Karpas-422 (cell line): ENCODE measurements around the gene TMEM52. TPM values are rescaled to one million over a fixed set of nuclear protein-coding genes. Genes with fewer than 3 reads are reported as not detected.

ENCODE experiments used
- DNase-seq: peaks from one replicate; pipeline ENCODE4 v3.0.0-alpha.2; 2015
- H2AFZ ChIP-seq: fragments of 200-600 bp; sonication (generic); 2 replicates; pipeline ENCODE4 v1.6.1; 2014; ENCODE audit warnings: antibody characterized with exemption, low read length, mixed read lengths
- H3K27ac ChIP-seq: fragments of 200-600 bp; sonication (generic); 2 replicates; pipeline ENCODE4 v1.5.1; 2014; ENCODE audit warnings: mild to moderate bottlenecking, low read length, moderate library complexity
- H3K27me3 ChIP-seq: fragments of 200-600 bp; sonication (generic); 2 replicates; pipeline ENCODE4 v1.6.1; 2014; ENCODE audit warnings: low read length, mixed read lengths
- H3K36me3 ChIP-seq: fragments of 200-600 bp; sonication (generic); 2 replicates; pipeline ENCODE4 v1.6.1; 2014; ENCODE audit warnings: low read length, mixed read lengths; ENCODE audit not compliant: insufficient read depth
- H3K4me1 ChIP-seq: fragments of 200-600 bp; sonication (generic); 2 replicates; pipeline ENCODE4 v1.6.1; 2014; ENCODE audit warnings: mild to moderate bottlenecking, low read length, mixed read lengths
- H3K4me2 ChIP-seq: fragments of 200-600 bp; sonication (generic); 2 replicates; pipeline ENCODE4 v1.6.1; 2014; ENCODE audit warnings: low read length, low read depth, mild to moderate bottlenecking; ENCODE audit not compliant: poor library complexity, severe bottlenecking
- H3K4me3 ChIP-seq: fragments of 200-600 bp; sonication (generic); 2 replicates; pipeline ENCODE4 v1.5.1; 2014; ENCODE audit warnings: mild to moderate bottlenecking, antibody characterized with exemption, low read length, mixed read lengths
- H3K79me2 ChIP-seq: fragments of 200-600 bp; sonication (generic); 2 replicates; pipeline ENCODE4 v1.6.1; 2014; ENCODE audit warnings: mild to moderate bottlenecking, low read length, mixed read lengths
- H3K9ac ChIP-seq: fragments of 200-600 bp; sonication (generic); 2 replicates; pipeline ENCODE4 v1.6.0; 2014; ENCODE audit warnings: low read length
- H3K9me2 ChIP-seq: fragments of 200-600 bp; sonication (generic), shearing (Covaris generic); replicated peaks from 2 replicates; pipeline ENCODE4 v1.6.0; 2014; ENCODE audit warnings: mild to moderate bottlenecking, low read length, moderate library complexity; ENCODE audit not compliant: insufficient read depth
- H3K9me3 ChIP-seq: fragments of 300-700, 200-600 bp; sonication (generic); 2 replicates; pipeline ENCODE4 v1.6.1; 2014; ENCODE audit warnings: low read length, mixed read lengths
- H4K20me1 ChIP-seq: fragments of 200-600 bp; sonication (generic); 2 replicates; pipeline ENCODE4 v1.6.1; 2014; ENCODE audit warnings: mild to moderate bottlenecking, antibody characterized with exemption, low read length, low read depth; ENCODE audit not compliant: insufficient read depth
- total RNA-seq: library from RNA; depleted of rRNA; stranded (reverse); fragments of >200 nt; shearing (Covaris generic); gene quantifications from 2 replicates; pipeline ENCODE4 v1.2.3, GENCODE V29; 2014; ENCODE audit warnings: low replicate concordance

Gene TMEM52
- total RNA-seq, 1 experiment from 2014 or later: not detected

GRCh38 chr1:1883092-1883873, 35.8 kb downstream of the TMEM52 start:
- Histone ChIP-seq H3K27ac (no peak overlapping the region), H3K9me3 (no peaks in the 10 kb centered on the region), H3K36me3 (peaks cover 10% of the 10 kb centered on the region; the same call in 1 of the 2 replicates), H3K9ac (no peak overlapping the region), H3K27me3 (no peaks in the 10 kb centered on the region), H3K79me2 (peaks cover 99% of the 10 kb centered on the region), H3K4me2 (no peak overlapping the region), H3K4me3 (no peak overlapping the region), H3K9me2 (no peaks in the 10 kb centered on the region), H4K20me1 (peaks cover 85% of the 10 kb centered on the region), H2AFZ (no peak overlapping the region), H3K4me1 (peaks cover 15% of the 10 kb centered on the region)
- no peak for DNase-seq

GRCh38 chr1:1881727-1882126, 37.4 kb downstream of the TMEM52 start:
- Histone ChIP-seq H3K9me2 (no peaks in the 10 kb centered on the region), H3K27ac (no peak overlapping the region), H3K27me3 (no peaks in the 10 kb centered on the region), H3K36me3 (peaks cover 5% of the 10 kb centered on the region; the same call in 1 of the 2 replicates), H2AFZ (no peak overlapping the region), H3K4me1 (peaks cover 16% of the 10 kb centered on the region), H3K9ac (no peak overlapping the region), H3K4me2 (no peak overlapping the region), H3K4me3 (no peak overlapping the region), H3K9me3 (no peaks in the 10 kb centered on the region), H4K20me1 (peaks cover 81% of the 10 kb centered on the region), H3K79me2 (peaks cover 96% of the 10 kb centered on the region)
- DNase-seq: no peak

- H3K9me2 ChIP-seq: no peaks in the 10 kb centered on the region
- peaks cover 82% of the 10 kb centered on the region for H4K20me1 ChIP-seq
- no peaks in the 10 kb centered on the region for H3K27me3 ChIP-seq
- peaks cover 12% of the 10 kb centered on the region for H3K36me3 ChIP-seq
- no peak overlapping the region for H3K4me2 ChIP-seq
- no peak overlapping the region for H3K27ac ChIP-seq
- H3K4me3 ChIP-seq: no peak overlapping the region
- H3K79me2 ChIP-seq: peaks cover 96% of the 10 kb centered on the region
- no peak overlapping the region for H2AFZ ChIP-seq
- H3K9ac ChIP-seq: no peak overlapping the region
- H3K4me1 ChIP-seq: peaks cover 21% of the 10 kb centered on the region
- no peaks in the 10 kb centered on the region for H3K9me3 ChIP-seq
- DNase-seq: no peak
Observed at GRCh38 chr1:1880617-1881312, 38.3 kb downstream of the TMEM52 start.

- Histone ChIP-seq H3K9ac (no peak overlapping the region), H3K9me2 (no peaks in the 10 kb centered on the region), H3K27me3 (no peaks in the 10 kb centered on the region), H3K4me1 (peaks cover 23% of the 10 kb centered on the region), H3K79me2 (peaks cover 96% of the 10 kb centered on the region), H4K20me1 (peaks cover 84% of the 10 kb centered on the region), H3K36me3 (peaks cover 19% of the 10 kb centered on the region), H3K4me2 (no peak overlapping the region), H3K9me3 (no peaks in the 10 kb centered on the region), H2AFZ (no peak overlapping the region), H3K27ac (no peak overlapping the region), H3K4me3 (no peak overlapping the region)
- DNase-seq: no peak
Observed at GRCh38 chr1:1879942-1880341, 39.1 kb downstream of the TMEM52 start.

GRCh38 chr1:1877865-1878436, 41.1 kb downstream of the TMEM52 start:
- Histone ChIP-seq H3K4me3 (no peak overlapping the region), H3K9me2 (no peaks in the 10 kb centered on the region), H3K79me2 (peaks cover 96% of the 10 kb centered on the region), H2AFZ (no peak overlapping the region), H3K9ac (no peak overlapping the region), H3K4me2 (no peak overlapping the region), H3K27ac (no peak overlapping the region), H3K9me3 (no peaks in the 10 kb centered on the region), H3K27me3 (no peaks in the 10 kb centered on the region), H3K36me3 (peaks cover 36% of the 10 kb centered on the region), H3K4me1 (peaks cover 23% of the 10 kb centered on the region), H4K20me1 (peaks cover 81% of the 10 kb centered on the region)
- no peak for DNase-seq

GRCh38 chr1:1876335-1876930, 42.6 kb downstream of the TMEM52 start:
- Histone ChIP-seq H3K4me2 (no peak overlapping the region), H3K79me2 (peaks cover 96% of the 10 kb centered on the region), H3K9me2 (no peaks in the 10 kb centered on the region), H3K4me1 (peaks cover 23% of the 10 kb centered on the region), H3K9me3 (no peaks in the 10 kb centered on the region), H3K36me3 (peaks cover 36% of the 10 kb centered on the region), H3K27ac (no peak overlapping the region), H3K9ac (no peak overlapping the region), H2AFZ (no peak overlapping the region), H4K20me1 (peaks cover 81% of the 10 kb centered on the region), H3K4me3 (no peak overlapping the region), H3K27me3 (no peaks in the 10 kb centered on the region)
- DNase-seq: no peak

GRCh38 chr1:1875932-1876331, 43.1 kb downstream of the TMEM52 start:
- Histone ChIP-seq H3K9me3 (no peaks in the 10 kb centered on the region), H3K4me2 (no peak overlapping the region), H3K9ac (no peak overlapping the region), H2AFZ (no peak overlapping the region), H3K27ac (no peak overlapping the region), H3K36me3 (peaks cover 36% of the 10 kb centered on the region), H3K9me2 (no peaks in the 10 kb centered on the region), H3K4me3 (no peak overlapping the region), H3K79me2 (peaks cover 96% of the 10 kb centered on the region), H4K20me1 (peaks cover 78% of the 10 kb centered on the region), H3K27me3 (no peaks in the 10 kb centered on the region), H3K4me1 (peaks cover 23% of the 10 kb centered on the region)
- no peak for DNase-seq

- no peak overlapping the region for H3K4me2 ChIP-seq
- DNase-seq: no peak
- no peak overlapping the region for H3K9ac ChIP-seq
- H3K4me3 ChIP-seq: no peak overlapping the region
- no peaks in the 10 kb centered on the region for H3K27me3 ChIP-seq
- no peaks in the 10 kb centered on the region for H3K9me2 ChIP-seq
- H3K36me3 ChIP-seq: peaks cover 39% of the 10 kb centered on the region
- no peak overlapping the region for H3K27ac ChIP-seq
- peaks cover 23% of the 10 kb centered on the region for H3K4me1 ChIP-seq
- H3K79me2 ChIP-seq: peaks cover 97% of the 10 kb centered on the region
- no peak overlapping the region for H2AFZ ChIP-seq
- H3K9me3 ChIP-seq: no peaks in the 10 kb centered on the region
- peaks cover 81% of the 10 kb centered on the region for H4K20me1 ChIP-seq
Observed at GRCh38 chr1:1874901-1875300, 44.2 kb downstream of the TMEM52 start.
